Stimulated activated CD8-positive, alpha-beta memory T cell treated with anti-CD3 and anti-CD28 coated beads, Interleukin-2, amount 100 ng/mL, for 1 hour (primary cell): ENCODE data around the gene PLEKHH2.
"Not testable (repeated sequence)": the region's sequence is repeated elsewhere in the genome, so short reads cannot be mapped to it uniquely, and the experiment has no call there.

Experiments used
- DNase-seq, 2 donors: peaks; one replicate each; pipeline ENCODE4 v3.0.0-alpha.2; 2020; ENCODE audit warnings: low read depth in 2 of 2

The PLEKHH2 gene

DNA sequence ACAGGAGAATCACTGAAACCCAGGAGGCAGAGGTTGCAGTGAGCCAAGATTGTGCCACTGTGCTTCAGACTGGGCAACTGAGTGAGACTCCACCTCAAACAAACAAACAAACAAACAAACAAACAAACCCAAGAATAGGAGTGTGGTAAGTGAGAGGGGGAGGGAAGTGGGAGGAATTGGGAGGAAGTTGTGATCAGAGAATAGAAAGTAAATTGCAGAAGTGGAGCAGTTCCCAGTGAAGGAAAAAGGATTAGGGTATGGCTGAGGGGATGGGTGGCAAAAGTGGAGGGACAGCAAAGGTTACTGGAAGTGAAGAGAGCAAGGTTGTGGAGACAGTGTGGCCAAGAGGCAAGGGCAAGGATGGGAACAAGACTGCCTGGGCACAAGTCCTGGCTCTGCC is 80.3 kb downstream of the PLEKHH2 start:
- DNase-seq, result no peak

DNA sequence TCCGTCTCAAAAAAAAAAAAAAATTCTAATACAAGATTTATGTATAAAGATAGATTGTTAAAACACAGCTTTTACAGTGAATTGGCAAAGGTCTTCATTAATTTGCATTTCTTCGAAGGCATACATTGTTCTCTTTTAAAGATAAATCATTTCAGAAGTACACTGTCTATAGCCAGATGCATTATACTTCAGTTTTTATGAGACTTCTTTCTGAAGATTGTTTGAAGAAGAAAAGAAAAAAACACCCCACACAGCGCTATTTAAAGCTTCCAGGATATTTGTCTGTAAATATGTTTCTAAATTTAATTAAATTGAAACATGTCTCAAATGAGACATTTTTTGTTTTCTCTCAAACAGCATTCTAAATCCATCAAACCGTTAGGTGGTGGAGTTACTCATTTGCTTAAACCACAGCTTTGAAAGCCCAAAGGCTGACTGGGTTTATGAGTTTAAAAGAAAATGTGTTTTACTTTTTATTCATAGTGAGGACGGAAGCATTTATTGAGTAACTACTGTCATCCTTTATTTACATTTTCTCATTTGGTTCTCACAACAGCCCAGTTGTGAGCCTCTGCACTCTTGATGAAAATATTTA is 81.6 kb downstream of the PLEKHH2 start:
- no peak for DNase-seq

DNA sequence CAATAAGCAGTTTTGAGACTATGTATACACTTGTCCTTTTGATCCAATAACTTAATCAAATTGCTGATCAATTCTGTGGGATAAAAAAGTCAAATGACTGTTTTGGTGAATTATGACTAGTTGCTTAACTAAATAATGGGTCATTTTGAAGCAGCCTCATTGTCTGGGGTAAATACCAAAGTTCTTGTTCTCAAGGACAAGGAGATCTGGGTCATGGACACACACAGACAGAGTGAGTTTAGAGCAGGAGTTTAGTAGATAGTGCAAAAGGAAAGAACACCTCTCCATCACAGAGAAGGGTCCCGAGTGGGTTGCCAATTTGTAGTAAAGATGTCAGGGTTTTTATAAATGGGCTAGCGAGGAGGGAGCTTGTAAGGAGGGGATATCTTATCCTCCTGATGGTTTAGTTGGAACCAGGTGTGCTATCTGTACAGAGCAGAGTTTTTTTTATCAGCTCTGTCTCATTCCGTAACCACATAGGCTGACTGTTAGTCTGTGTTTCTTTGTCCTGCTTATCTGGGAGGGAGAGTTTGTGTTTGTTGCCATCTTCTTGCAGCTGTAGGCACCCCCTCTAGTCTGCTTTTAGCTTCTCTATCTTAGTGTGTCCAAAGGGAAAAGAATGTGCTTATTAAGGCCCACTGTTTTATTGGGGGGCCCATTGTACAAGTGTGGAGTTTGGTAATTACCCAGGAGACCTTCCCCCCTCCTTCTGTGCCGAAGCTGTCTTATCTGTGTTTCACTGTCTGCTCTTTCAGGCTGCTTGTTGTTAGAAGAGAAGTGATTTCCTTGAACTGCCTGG is 87.9 kb downstream of the PLEKHH2 start:
- DNase-seq, result no peak

DNA sequence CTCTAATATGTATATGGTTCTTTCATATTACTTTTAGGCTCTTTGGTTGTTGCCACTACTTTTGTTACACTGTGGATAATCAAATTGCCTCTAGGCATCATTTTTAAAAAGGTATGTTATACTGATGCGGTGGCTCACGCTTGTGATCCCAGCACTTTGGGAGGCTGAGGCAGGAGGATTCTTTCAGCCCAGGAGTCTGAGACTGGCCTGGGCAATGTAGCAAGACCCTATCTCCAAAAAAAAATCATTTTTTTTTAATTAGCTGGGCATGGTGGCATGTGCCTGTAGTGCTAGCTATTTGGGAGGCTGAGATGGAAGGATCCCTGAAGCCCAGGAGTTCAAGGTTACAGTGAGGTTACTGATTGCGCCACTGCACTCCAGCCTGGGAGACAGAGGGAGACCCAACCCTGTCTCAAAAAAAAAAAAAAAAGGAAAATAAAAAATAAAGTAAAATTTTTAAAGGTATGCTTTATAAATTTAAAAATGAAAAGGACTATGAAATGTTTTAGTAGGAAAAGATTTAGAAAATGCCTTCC is 88.7 kb downstream of the PLEKHH2 start:
- DNase-seq, result no peak

DNA sequence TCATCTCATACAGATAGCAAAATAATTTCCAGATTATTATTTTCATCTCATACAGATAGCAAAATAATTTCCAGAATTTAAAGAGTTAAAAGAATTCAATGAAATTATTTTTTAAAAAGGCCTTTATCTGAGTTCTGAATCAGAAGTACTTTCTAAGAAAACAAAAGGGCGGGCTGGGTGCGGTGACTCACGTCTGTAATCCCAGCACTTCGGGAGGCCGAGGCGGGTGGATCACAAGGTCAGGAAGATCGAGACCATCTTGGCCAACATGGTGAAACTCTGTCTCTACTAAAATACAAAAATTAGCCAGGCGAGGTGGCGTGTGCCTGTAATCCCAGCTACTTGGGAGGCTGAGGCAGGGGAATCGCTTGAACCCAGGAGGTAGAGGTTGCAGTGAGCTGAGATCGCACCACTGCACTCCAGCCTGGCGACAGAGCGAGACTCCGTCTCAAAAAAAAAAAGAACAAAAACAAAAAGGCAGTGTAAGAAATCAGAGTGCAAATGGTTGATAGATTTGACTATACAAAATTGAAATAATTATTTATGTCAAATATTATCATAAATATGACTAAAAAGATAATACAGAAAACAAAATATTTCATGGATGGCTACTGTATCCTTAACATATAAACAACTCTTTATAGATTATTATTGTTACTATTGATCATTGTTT is 90.0 kb downstream of the PLEKHH2 start:
- not testable (repeated sequence) for DNase-seq

DNA sequence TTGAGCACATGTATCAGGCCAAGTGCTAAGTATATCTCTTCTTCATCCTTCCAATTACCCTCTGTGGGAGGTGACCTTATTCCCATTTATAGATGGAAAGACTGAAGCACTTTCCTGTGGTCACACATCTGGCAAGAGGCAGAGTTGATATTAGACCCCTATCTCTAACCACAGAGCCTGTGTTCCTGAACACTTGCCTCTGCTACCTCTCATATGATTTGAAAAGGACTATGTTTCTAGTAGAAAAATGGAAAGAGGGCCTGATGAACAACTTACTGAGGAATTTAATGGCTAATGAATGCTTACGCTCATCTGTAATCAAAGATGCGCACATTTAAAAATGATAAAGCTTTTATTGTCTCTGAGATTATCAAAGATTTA is 90.6 kb downstream of the PLEKHH2 start:
- DNase-seq, result no peak

DNA sequence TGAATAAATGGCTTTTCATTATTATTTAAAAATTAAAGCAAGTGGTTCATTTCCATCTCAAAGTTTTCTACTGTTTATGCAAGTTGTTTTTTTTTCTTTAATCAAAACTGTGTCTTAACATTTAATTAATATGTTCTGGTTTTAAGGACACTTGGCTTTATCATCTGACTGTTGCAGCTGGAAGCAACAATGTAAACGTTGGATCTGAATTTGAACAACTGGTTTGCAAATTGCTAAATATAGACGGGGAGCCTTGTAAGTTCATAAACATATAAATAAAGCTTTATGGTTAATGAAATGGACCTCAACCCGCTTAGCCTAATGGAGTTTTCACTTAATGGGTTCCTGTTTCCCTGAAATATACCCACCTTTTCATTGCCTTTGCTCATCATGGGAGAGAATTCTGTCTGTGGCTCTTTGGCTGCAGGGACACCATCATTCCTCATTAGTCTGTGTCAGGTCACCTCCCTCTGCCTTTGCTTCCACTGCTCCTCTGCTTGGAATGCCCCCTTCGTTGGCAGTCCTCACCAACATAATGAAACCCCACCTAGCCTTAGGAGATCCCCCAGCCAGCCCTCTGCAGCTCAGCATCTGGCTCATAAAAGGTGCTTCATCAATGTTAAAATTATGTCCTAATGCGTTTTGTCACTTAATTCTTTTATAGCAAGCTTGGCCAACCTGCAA is 92.6 kb downstream of the PLEKHH2 start:
- DNase-seq, result no peak

DNA sequence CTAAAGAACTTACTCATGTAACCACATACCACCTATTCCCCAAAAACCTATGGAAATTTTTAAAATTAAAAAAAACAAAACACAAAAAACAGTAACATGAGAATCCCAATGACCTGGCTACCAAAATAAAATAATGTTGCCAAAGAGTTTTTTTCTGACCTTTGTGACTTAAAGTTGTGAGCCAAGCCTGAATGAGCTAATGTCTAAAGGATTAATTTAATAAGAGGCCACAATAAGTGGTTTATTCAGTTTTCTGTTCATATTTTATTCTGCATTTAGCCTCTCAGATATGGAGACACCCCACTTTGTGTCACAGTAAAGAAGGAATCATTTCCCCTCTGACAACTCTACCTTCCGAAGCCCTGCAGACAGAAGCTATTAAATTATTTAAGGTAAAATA is 94.2 kb downstream of the PLEKHH2 start:
- no peak for DNase-seq

DNA sequence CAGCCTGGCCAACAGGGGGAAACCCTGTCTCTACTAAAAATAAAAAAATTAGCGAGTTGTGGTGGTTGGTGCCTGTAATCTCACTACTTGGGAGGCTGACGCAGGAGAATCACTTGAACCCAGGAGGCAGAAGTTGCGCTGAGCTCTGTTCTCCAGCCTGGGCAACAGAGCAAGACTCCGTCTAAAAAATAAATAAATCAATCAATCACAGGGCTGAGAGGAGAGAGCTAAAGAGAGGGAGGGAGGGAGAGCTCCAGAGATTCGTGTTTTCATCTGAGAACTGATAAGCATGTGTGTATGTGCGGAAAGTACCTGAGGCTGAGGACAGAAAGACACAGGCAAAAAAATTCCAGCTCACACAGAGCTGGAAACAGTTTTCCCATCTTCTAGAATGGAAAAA is 99.6 kb downstream of the PLEKHH2 start:
- no peak for DNase-seq

DNA sequence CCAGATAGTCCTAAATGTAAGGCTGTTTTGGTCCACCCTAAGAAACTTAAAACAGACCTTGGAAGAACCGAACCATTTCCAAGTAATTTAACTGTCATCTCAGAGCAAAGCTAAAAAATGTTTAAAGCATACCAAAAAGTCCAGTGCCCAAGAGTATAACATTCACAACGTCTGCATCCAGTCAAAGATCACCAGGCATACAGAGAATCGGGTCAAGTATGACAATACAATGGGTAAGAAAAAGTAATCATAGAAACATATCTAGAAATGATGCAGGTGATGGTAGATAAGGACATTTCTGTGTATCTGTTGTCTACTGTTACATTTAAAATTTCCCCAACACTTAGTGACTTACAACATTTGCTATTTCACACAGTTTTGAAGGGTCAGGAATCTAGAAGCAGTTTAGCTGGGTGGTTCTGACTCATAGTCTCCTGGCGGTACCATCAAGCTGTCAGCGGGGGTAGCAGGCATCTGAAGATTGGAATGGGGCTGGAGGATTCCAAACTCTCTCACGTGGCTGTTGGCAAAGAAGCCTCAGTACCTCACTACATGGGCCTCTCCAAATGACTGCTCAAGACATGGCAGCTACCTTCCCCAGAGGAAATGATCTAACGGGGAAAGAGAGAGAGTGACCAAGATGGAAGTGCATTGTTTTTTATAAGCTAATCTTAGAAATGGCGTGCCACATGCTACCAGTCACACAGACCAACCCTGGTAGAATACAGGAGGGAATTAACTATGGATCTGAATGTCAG is 100.2 kb downstream of the PLEKHH2 start:
- DNase-seq, result no peak

DNA sequence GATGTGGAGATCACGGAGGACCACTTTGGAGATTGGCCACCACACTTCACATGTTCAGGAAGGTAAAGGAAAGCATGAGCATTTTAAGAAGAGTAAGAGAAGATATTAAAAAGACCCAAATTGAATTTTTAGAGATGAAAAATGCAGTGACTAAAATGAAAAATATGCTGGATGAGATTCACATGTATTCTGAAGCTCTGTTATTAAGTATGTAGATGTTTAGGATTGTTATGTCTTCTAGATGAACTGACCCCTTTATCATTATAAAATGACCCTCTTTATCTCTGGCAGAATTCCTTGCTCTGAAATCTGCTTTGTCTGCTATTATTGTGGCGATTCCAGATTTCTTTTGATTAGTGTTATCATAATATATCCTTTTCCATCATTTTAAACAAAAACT is 100.8 kb downstream of the PLEKHH2 start:
- no peak for DNase-seq

DNA sequence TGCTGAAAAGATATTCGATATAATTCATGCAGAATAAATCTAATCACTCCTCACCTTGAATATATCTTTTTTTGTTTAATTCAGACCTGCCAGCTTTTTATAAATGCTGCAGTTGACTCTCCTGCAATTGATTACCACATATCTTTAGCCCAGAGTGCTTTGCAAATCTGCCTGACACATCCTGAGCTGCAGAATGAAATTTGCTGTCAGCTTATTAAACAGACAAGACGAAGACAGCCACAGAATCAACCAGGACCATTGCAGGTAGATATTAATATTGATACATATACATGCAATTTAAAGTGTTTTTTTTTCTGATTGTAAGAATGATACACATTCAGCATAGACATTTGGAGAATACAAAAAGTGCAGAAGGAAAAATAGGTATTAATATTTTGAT is 101.2 kb downstream of the PLEKHH2 start:
- DNase-seq, result no peak

DNA sequence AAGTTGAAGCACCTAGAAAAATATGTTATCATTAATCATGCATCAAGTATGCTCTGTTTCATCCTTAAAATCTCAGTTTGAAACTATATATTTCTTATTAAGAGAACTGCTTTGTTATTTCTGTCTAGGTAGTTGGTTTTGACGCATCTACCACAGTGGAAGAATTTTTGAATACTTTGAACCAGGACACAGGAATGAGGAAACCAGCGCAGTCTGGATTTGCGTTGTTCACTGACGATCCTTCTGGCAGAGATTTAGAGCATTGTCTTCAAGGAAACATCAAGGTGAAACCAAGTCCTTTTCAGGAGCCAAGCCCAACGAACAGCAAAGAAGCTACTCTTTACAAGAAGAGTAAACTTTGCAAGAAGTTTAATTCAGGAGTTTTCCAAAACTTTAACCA is 106.6 kb downstream of the PLEKHH2 start:
- no peak for DNase-seq

DNA sequence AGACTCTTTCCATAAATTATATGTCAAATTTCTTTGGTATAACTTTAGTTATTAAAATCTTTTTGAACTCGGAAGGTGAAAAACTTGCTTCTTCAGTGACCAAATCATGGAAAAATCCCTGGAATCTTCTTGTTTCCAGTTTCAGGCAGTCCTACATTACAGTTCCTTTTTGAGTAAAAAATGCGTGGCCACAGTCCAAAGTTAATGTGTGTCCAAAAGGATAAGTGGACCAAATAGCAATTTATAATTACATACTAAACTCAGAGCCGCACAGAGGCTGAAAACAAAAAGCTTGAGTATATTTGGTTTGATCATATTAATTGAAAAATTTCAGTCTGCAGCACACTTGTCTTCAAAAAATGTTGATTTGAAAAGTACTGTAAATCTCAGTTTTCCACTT is 108.4 kb downstream of the PLEKHH2 start:
- no peak for DNase-seq

DNA sequence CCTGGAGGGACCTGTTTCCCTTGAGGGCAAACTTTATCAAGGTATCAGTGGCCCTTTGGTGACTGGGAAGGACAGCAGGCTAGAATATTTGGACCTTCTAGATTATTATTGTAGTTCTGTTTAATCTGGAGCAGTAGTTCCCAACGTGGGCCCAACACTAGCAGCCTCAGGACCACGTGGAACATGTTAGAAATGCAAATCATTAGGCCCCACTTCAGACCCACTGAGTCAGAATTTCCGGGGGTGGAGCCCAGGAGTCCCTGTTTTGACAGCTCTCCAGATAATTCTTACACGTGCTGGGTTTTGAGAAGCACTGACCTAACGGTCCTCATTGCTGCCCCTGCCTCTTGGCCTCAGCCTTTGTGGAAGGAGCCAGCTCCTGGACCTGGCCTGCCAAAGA is 111.3 kb downstream of the PLEKHH2 start:
- no peak for DNase-seq

DNA sequence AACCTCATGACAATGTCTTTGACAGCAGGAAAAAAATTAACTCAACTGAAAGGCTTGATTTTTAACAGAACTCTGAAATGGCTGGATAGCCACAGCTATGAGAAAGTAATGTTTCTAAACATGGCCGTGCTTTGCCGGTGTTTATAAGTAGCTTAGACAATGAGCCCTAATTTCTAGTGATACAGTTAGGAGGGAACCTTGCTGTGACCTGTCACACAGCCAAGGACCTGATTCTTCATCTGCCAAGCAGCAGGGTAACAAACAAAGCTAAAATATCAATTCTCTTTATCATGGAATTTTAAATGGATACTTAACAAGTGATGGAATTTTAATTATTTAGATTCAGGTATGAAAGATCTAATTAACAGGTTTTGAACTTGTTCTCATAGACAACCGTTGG is 112.5 kb downstream of the PLEKHH2 start:
- no peak for DNase-seq

DNA sequence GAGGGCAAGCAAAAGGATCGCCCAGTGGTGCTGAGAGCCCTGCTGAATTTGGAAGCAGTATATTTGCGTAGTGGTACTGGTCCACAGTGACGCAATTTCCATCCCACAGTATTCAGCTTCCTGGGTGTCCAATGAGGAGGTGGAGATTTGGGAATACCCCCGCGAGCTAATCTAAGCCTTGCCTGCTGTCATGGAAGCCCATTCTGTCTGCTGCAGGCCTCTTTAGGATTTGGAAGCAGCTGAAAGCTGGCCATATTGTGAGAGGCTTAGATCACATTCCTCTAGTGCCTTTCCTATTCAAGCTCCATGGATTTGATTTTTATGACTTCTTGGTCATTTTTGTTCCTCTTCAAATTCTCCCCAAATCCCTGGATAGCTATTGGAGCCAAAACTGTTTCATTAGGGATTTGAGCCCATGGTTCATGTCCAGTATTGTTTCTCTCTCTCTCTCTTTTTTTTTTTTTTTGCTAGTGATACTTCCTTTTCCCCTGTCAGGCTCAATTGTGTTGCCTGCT is 114.5 kb downstream of the PLEKHH2 start:
- no peak for DNase-seq

DNA sequence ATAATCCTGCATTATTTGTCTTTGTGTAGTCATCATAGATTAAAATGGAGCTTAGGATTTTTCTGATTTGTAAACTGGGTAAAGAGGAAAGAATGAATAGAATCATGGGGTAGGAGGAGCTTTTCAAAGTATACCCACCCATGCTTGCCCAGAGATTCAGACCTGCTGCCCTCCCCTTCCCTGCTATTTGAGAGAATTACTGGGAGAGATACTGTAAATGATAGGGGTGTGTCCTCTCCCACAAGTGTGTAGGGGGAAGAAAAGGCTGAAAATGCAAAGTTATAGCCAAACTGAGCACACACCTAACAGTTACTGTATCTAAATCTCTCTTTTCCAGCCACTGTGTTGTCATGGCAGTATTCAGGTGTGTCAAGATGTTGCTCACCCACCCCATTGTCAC is 115.2 kb downstream of the PLEKHH2 start:
- no peak for DNase-seq

DNA sequence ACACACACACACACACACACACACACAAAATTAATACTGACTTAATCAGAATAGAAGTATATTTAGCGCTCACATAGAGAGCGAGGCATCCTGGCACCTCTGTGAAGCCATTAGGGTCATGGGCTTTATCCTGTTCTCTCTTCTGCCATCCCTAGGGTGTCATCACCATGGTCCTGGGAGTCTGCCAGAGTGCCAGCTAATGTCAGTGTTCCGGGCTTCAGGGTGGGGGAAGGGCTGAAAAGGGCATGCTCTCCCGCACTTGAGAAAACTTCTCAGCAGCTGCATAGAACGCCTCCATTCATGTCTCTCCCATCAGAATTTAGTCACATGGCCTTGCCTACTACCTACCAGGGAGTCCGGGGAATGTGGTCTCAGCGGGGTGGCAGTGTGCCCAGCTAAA is 117.1 kb downstream of the PLEKHH2 start:
- no peak for DNase-seq

DNA sequence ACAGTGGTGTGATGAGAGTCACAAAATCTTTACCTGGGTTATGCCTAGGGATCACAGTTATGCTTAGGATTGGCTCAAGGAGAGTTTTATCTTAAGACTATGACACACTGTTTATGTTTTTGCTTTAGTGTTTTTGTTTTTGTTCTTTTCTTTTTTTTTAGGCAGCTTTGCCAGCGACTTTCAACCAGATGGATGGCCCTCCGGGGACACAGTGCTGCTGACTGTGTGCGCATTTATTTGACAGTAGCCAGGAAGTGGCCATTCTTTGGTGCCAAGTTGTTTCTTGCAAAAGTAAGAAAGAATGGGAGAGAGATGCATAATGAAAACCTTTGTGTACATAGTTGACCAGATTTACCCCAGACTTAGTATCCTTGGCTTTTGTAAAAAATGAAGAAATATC is 121.7 kb downstream of the PLEKHH2 start:
- DNase-seq, result no peak

DNA sequence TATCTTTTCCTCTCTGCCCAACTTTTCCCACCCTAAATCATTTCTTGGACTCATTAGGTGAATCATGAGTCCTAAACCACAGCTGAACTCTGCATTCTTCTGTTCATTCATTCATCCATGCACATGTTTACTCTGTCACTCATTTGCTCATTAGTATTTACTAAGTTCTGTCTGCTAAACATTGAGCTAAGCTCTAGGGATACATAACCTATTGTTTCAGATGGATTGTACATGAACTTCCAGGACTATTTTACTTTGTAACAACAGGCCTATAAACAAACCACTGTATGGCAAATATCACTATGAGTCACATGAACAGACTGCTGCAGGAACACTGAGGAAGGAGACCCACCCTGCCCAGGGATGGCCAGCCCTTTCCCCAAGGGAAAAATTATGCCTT is 122.1 kb downstream of the PLEKHH2 start:
- no peak for DNase-seq
